H1 (cell line): Measurements from ENCODE around the gene ZBTB25. TPM values are rescaled to one million over a fixed set of nuclear protein-coding genes. Genes with fewer than 3 reads are reported as not detected.
A peak's percentile ranks its signal among the peaks of the same experiment; 100 is the strongest.

Source experiments
- HDAC6 ChIP-seq: IDR thresholded peaks from one replicate; pipeline ENCODE4 v1.7.1; 2012; ENCODE audit warnings: low read depth, mild to moderate bottlenecking, inconsistent platforms, low read length, moderate library complexity
- KDM4A ChIP-seq: IDR thresholded peaks from one replicate; pipeline ENCODE4 v1.7.1; 2012; ENCODE audit warnings: low read depth, mild to moderate bottlenecking, moderate library complexity, low read length, inconsistent platforms; ENCODE audit not compliant: severe bottlenecking
- RAD21 ChIP-seq, 2 experiments: IDR thresholded peaks in 1 of 2; conservative IDR thresholded peaks in 1 of 2; 2 replicates each; pipeline ENCODE4 v1.6.1; 2011; ENCODE audit warnings: low read depth in 2 of 2, low read length in 2 of 2, improper control_type of control experiment in 1 of 2, inconsistent platforms in 1 of 2, mild to moderate bottlenecking in 1 of 2, moderate library complexity in 1 of 2
- RFX5 ChIP-seq: IDR thresholded peaks from 2 replicates; pipeline ENCODE4 v1.6.1; 2011; ENCODE audit warnings: low read depth, low read length, improper control_type of control experiment, borderline replicate concordance
- polyA plus RNA-seq, 7 experiments: library from polyadenylated mRNA; depleted of rRNA in 3 of 7; stranded (reverse) in 5 of 7; unstranded in 2 of 7; fragments of >200 nt in 5 of 7; fragments of 200-250 nt in 2 of 7; gene quantifications; 1 replicate in 5 of 7; 2 replicates in 1 of 7; 4 replicates in 1 of 7; pipeline versions ENCODE4 v1.2.1 to v1.2.3, GENCODE V29; 2011 to 2013; ENCODE audit warnings: missing spikeins in 2 of 7, mixed read lengths in 2 of 7
- total RNA-seq: library from RNA; stranded (reverse); fragmentation: NEBNext Ultra II Directional; extraction: Animal tissue kit (Norgen Biotek cat#: 25700); gene quantifications from 2 replicates; pipeline ENCODE4 v1.2.1, GENCODE V29; 2021

ZBTB25 gene
- total and polyA plus RNA-seq, 2 of the 8 experiments (the other 6 are each of a cell fraction or from before 2014, with no cell fraction given): 5.4 to 11.4 TPM

GRCh38 chr14:64549791-64550620 lies 46.4 kb upstream of the ZBTB25 start, which contains the start of gene PPP1R36 (continued):
- TF ChIP-seq RAD21 (IDR thresholded peaks at IDR 0.05 in 1 of 2, conservative IDR thresholded peaks at IDR 0.05 in 1 of 2; ENCODE audit: low read depth in 2 of 2, low read length in 2 of 2) (0 out of 4 replicates have a peak, but pooled peaks of 1 of the 2 experiments have one; percentile 1), RFX5 (no peak), KDM4A (peak; percentile 95), HDAC6 (no peak)
